HG02840 (cell line): ENCODE results near the gene BDKRB1.

ENCODE experiments used
- ATAC-seq: cut with Tn5 transposase; IDR thresholded peaks from one replicate; pipeline ENCODE4 v1.9.1; 2021; ENCODE audit warnings: mild to moderate bottlenecking, moderate library complexity, moderate number of reproducible peaks; ENCODE audit not compliant: unreplicated experiment, low FRiP score

BDKRB1 gene

DNA sequence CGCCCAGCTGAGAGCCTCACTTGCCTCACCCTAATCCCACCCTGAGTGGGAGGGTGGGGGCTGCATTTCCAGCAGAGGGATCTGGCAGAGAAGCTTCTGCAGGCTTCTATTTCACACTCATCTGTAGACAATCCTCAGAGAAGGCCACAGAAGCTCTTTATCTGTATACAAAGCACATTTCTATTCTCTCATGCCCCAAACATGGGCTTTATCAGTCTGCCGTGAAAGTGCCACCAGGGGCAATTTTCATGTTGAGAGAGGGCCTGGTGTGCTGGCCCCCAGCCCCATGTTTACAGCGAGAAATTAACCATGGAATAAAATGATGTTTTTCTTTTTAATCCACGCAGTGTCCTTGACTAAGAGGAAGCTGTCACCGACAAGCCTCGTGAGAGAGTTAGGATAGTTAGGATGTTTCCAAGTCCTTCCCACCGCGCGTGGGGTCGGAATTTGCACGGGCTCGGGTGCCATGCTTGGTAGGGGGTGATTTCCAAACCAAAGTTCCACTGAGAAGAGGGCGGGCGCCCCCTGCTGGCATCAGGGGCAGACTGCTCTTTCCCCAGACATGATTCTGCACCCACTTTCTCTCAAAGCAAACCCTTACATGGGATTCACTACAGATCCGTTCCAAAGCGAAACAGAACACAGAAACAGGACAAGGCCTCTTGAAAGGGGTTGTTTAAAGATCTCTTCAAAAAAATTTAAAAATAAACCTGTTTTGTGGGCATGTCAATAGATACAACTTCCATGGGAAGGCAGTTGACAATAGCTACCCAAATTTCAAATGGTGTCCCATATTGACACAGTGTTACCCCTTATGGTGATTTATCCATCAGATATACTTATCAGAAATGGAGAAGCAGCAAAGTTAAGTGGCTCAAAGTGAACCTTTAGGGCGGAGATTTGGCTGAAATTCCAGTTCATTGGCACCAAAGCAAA lies 19.4 kb downstream of the BDKRB1 start:
- no peak for ATAC-seq

- no peak for ATAC-seq
Observed at GRCh38 chr14:96277890-96278289, 21.9 kb downstream of the BDKRB1 start.

DNA sequence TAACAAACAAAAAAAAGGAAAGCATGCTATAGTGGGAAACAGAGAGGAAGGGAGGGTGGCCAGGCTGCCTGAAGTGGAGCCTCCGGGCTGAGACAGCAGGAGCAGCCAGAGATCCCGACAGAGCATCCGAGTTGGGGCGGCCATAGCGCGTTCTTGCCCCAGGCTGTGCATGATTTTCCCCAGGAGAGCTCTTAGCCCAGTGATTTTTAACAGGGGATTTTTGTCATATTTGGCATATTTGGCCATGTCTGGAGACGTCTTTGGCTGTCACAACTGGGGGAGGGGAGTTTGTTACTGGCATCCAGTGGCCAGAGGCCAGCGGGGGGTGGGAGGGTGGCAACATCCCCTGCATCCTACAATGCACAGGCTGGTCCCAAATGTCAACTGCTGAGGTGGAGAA lies 23.6 kb downstream of the BDKRB1 start:
- no peak for ATAC-seq

DNA sequence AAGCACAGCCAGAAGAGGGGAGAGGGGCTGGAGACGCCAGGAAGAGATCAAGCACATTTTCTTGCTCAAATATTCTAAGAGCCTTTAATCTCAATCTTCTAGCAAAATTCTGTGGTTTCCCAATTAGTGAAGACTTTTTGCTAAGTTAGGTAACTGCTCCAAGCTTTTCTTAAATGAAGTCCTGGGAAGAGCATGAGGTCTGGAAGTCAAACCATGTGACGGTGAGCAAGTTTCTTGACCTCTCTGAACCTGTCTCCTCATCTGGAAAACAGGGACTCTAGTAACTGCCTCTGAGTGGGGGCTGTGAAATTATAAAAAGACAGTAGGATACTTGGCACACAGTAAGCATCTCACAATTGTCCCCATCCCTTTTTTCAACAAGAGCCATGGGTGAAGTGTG lies 24.1 kb downstream of the BDKRB1 start:
- ATAC-seq: no peak

- no peak for ATAC-seq
Observed at GRCh38 chr14:96281486-96281885, 25.5 kb downstream of the BDKRB1 start.

GRCh38 chr14:96284008-96284407 lies 28.0 kb downstream of the BDKRB1 start:
- ATAC-seq: no peak

- ATAC-seq: no peak
Observed at GRCh38 chr14:96284430-96284829, 28.4 kb downstream of the BDKRB1 start.

DNA sequence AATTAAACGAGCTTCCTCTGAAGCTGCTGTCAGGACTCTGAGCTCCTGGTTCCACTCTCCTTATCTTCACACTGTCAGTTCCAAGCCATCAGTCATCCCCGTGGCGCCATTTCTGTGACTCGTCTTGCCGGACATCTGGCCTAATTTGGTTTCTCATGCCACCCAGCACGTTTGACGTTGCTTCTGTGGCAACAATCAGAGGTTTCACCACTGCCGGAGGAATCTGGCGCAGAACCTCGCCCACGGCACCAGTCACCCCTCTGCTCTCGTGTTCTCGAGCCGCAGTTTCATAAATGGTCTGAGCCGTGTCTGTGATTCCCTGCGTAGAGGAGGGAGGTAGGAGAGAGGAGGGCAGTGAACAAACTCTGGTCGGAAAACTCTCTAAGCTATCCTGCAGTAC lies 29.7 kb downstream of the BDKRB1 start:
- ATAC-seq: no peak

GRCh38 chr14:96286251-96286650 lies 30.2 kb downstream of the BDKRB1 start:
- no peak for ATAC-seq

DNA sequence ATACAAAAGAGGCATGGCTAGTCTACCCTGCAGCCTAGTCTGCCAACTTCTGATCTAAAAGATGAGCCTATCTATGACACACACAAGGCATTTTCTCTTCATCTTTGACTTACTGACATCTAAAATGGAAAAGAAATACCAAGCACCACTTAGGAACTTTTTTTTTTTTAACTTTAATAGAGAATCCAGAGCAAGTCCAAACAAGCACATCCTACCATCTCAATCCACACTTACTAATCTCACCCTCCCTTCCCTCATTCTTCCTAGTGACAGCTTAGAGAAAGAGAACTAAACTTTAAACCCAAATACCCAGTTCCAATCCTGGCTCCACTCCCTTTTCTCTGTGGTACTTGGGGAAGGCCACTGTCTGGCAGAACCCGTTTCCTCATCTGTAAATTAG lies 31.8 kb downstream of the BDKRB1 start:
- ATAC-seq: no peak

DNA sequence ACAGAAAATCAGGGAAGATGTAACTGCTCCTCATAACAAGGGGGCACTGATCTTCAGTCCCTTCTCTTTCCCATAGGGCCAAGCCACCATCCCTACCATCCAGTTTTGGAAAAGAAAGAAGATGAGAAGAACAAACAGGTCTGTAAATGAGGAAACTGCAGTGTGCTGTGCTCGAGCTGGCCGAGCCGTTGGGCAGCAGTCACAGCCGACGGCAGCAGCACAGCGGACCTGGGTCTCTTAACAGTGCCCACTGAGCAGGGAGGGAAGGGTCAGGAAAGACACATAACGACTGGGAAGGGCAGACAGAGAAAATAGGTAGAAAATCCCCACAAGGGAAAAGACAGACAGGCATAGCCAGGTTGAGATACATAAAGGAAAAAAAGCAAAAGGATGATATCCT lies 38.2 kb downstream of the BDKRB1 start:
- ATAC-seq: no peak

- ATAC-seq: no peak
Observed at GRCh38 chr14:96297000-96297399, 41.0 kb downstream of the BDKRB1 start.

DNA sequence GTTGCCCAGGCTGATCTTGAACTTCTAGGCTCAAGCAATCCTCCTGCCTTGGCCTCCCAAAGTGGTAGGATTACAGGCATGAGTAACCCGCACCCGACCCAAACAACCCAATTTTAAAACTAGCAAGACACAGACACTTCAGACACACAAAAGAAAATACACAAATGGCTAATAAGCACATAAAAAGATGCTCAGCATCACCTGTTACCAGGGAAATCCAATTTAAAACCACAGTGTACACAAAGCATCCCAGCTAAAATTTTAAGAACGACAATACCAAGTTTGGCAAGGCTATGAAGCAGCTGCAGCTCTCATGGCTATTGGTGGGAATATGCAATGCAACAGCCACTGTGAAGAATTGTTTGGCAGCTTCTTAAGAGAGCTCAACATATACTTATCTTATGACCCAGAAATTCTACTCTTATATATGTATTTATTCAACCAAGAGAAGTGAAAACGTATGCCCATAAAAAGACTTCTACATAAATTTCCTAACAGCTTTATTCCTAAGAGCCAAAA lies 42.0 kb downstream of the BDKRB1 start:
- no peak for ATAC-seq

GRCh38 chr14:96299441-96299840 lies 43.4 kb downstream of the BDKRB1 start:
- ATAC-seq: no peak

GRCh38 chr14:96303981-96304380 lies 48.0 kb downstream of the BDKRB1 start:
- no peak for ATAC-seq

GRCh38 chr14:96304956-96305355 lies 48.9 kb downstream of the BDKRB1 start:
- ATAC-seq: no peak

- no peak for ATAC-seq
Observed at GRCh38 chr14:96307434-96307833, 51.4 kb downstream of the BDKRB1 start.

- ATAC-seq: no peak
Observed at GRCh38 chr14:96309133-96309895, 53.3 kb downstream of the BDKRB1 start.

GRCh38 chr14:96309896-96310330 lies 53.9 kb downstream of the BDKRB1 start:
- ATAC-seq: no peak

GRCh38 chr14:96310906-96311305 lies 54.9 kb downstream of the BDKRB1 start:
- no peak for ATAC-seq
